CD4-positive, alpha-beta T cell treated with Interleukin-1 beta for 1 hour (primary cell): ENCODE results near the gene LRRC41.
"Not testable (repeated sequence)": the region's sequence is repeated elsewhere in the genome, so short reads cannot be mapped to it uniquely, and the experiment has no call there.

ENCODE experiments used
- DNase-seq, 2 donors: peaks; one replicate each; pipeline ENCODE4 v3.0.0-alpha.2; 2020 to 2022

LRRC41 gene

DNA sequence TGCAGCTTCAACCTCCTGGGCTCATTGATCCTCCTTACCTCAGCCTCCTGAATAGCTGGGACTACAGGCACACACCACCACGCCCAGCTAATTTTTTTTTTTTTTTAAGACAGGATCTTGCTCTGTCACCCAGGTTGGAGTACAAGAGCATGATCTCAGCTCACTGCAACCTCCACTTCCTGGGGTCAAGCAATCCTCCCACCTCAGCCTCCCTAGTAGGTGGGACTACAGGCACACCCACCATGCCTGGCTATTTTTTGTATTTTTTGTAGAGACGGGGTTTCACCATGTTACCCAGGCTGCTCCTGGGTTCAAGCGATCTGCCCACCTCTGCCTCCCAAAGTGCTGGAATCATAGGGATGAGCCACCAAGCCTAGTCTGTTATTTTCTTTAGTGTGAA, 59.6 kb downstream of the LRRC41 start:
- not testable (repeated sequence) for DNase-seq

DNA sequence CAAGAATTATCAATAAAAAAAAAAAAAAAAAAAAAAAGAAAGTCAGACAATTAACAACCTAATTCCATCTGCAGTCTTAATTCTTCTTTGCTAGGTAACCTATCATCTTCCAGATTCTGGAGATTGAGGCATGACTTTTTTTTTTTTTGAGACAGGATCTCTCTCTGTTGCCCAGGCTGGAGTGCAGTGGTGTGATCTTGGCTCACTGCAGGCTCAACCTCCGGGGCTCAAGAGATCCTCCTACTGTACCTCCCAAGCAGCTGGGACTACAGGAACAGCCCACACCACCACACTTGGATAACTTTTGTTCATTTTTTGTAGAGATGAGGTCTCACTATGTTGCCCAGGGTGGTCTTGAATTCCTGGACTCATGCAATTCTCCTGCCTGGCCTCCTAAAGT, 60.5 kb downstream of the LRRC41 start:
- no peak for DNase-seq

DNA sequence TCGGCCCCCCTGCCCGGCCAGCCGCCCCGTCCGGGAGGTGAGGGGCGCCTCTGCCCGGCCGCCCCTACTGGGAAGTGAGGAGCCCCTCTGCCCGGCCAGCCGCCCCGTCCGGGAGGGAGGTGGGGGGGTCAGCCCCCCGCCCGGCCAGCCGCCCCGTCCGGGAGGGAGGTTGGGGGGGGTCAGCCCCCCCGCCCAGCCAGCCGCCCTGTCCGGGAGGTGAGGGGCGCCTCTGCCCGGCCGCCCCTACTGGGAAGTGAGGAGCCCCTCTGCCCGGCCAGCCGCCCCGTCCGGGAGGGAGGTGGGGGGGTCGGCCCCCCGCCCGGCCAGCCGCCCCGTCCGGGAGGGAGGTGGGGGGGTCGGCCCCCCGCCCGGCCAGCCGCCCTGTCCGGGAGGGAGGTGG, 61.7 kb downstream of the LRRC41 start:
- DNase-seq = not testable (repeated sequence)

DNA sequence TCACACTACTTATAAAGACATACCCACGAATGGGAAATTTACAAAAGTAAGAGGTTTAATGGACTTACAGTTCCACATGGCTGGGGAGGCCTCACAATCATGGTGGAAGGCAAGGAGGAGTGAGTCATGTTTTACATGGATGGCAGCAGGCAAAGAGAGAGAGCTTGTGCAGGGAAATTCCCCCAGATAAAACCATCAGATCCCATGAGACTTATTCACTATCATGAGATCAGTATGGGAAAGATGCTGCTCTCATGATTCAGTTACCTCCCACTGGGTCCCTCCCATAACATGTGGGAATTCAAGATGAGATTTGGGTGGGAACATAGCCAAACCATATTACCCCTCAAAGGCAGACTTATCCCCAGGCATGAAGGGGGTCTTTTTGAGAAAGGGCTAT, 64.6 kb downstream of the LRRC41 start:
- DNase-seq = not testable (repeated sequence)

DNA sequence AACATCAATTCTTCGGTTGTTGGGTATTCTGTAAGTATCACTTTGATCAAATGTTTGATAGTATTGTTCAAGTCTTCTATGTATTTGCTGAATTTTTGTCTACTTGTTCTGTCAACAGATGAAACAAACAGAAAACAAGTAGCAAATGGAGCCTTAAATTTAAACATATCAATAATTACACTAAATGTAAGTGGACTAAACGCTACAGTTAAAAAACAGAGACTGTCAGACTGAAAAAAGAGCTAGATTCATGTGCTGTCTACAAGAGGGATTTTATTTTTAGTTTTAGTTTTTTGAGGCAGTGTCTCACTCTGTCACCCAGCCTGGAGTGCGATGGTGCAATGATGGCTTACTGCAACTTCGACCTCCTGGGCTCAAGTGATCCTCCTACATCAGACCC, 66.5 kb downstream of the LRRC41 start:
- DNase-seq = no peak

DNA sequence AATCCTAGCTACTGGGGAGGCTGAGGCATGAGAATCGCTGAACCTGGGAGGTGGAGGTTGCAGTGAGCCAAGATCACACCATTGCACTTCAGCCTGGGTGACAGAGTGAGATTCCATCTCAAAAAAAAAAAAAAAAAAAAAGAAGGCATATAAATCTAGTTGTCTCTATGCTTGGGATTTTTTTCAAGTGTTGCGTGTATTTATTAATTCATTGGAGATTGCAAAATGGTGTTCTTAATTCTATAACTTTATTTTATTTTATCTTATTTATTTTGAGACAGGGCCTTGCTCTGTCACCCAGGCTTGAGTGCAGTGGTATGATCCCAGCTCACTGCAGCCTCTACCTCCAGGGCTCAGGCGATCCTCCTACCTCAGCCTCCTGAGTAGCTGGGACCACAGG, 72.2 kb downstream of the LRRC41 start:
- DNase-seq = not testable (repeated sequence)
